ENCODE data around the gene ADAMTS4. TPM values are rescaled to one million over a fixed set of nuclear protein-coding genes. Genes with fewer than 3 reads are reported as not detected.

ADAMTS4 gene
- total RNA-seq, 4 donors from 2014 or later = 2.5 to 126 (median 12.0) TPM

DNA sequence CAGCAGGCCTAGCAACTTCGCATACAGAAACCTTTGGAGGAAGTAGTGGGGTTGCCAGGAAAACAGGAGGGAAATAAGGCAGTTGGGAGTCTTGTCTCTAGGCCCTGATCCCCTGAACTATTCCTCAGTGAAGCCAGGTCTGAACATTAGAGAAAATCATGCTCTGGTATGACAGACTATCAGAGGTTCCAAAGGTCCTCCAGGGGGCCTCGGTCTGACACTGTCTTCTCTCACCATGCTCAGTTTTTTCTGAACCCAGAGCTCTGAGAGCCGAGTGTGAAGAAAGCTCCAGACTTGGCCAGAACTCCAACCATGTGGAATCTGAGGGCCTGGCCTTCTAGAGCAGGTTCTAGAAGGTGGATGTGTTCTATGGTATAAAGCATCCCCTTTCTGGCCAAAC is 31.0 kb upstream of the ADAMTS4 start:
- no peak overlapping the region for H3K4me3 ChIP-seq
- no peaks in the 10 kb centered on the region for H3K27me3 ChIP-seq
- H3K9me3 ChIP-seq = no peaks in the 10 kb centered on the region
- DNase-seq (ENCODE audit: extremely low spot score) = no peak
- 65% methylated on average over 3 of the region's 3 CpGs for WGBS
- intact Hi-C loops (cut with DNase I) = loop anchor here (5.0 kb wide), 2 partner anchors 77 to 132 kb away; partner anchors contain the start of gene MPZ
- TF ChIP-seq EP300 (IDR thresholded peaks at IDR 0.05) = no peak
- no peak for TF ChIP-seq POLR2AphosphoS5 (IDR thresholded peaks at IDR 0.05)
- no peak for TF ChIP-seq POLR2A (IDR thresholded peaks at IDR 0.05; ENCODE audit: low read depth)
- TF ChIP-seq, protein P1, sequence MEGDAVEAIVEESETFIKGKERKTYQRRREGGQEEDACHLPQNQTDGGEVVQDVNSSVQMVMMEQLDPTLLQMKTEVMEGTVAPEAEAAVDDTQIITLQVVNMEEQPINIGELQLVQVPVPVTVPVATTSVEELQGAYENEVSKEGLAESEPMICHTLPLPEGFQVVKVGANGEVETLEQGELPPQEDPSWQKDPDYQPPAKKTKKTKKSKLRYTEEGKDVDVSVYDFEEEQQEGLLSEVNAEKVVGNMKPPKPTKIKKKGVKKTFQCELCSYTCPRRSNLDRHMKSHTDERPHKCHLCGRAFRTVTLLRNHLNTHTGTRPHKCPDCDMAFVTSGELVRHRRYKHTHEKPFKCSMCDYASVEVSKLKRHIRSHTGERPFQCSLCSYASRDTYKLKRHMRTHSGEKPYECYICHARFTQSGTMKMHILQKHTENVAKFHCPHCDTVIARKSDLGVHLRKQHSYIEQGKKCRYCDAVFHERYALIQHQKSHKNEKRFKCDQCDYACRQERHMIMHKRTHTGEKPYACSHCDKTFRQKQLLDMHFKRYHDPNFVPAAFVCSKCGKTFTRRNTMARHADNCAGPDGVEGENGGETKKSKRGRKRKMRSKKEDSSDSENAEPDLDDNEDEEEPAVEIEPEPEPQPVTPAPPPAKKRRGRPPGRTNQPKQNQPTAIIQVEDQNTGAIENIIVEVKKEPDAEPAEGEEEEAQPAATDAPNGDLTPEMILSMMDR (IDR thresholded peaks at IDR 0.05) = no peak
- H3K27ac ChIP-seq (replicated peaks in 1 of 4) = no peak overlapping the region
- peaks cover 26 to 29% (median 26%) of the 10 kb centered on the region in 4 donors for H3K4me1 ChIP-seq
- peaks cover 20 to 35% (median 32%) of the 10 kb centered on the region in 4 donors for H3K36me3 ChIP-seq

DNA sequence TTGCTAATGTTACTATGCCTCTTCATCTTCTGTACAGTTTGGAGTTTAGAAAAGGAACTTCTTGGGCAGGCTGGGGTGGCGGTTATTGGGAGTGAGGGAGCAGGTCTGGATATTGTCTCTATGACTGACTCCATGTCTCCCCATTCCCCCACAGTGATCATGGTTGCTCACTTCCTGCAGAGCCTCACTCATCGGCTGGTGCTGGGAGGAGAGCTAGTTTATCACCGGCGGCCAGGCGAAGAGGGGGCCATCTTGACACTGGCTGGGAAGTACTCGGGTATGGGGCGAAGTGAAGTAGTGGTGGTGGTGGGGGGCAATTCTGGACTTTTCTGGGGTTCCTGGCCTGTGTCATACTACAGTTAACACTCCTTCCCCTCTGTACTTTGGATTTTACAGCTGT is 29.2 kb upstream of the ADAMTS4 start:
- peak overlapping the region in 3 of 4 donors; percentile 81 to 88 (median 82) for H3K27ac ChIP-seq (replicated peaks in 1 of 4)
- TF ChIP-seq POLR2A (IDR thresholded peaks at IDR 0.05; ENCODE audit: low read depth) (no peak), POLR2AphosphoS5 (IDR thresholded peaks at IDR 0.05) (no peak), EP300 (IDR thresholded peaks at IDR 0.05) (no peak)
- TF ChIP-seq, protein P1 (IDR thresholded peaks at IDR 0.05) = no peak
- peaks cover 20 to 35% (median 32%) of the 10 kb centered on the region in 4 donors for H3K36me3 ChIP-seq
- H3K4me1 ChIP-seq = peaks cover 26 to 30% (median 27%) of the 10 kb centered on the region in 4 donors
- no peak overlapping the region for H3K4me3 ChIP-seq
- DNase-seq (ENCODE audit: extremely low spot score) = no peak
- 90% methylated on average over 7 of the region's 7 CpGs for WGBS
- intact Hi-C loops (cut with DNase I) = loop anchor here (5.0 kb wide), 1 partner anchor 79 kb away; the partner anchor contains the start of gene MPZ
- no peaks in the 10 kb centered on the region for H3K27me3 ChIP-seq
- no peaks in the 10 kb centered on the region for H3K9me3 ChIP-seq

DNA sequence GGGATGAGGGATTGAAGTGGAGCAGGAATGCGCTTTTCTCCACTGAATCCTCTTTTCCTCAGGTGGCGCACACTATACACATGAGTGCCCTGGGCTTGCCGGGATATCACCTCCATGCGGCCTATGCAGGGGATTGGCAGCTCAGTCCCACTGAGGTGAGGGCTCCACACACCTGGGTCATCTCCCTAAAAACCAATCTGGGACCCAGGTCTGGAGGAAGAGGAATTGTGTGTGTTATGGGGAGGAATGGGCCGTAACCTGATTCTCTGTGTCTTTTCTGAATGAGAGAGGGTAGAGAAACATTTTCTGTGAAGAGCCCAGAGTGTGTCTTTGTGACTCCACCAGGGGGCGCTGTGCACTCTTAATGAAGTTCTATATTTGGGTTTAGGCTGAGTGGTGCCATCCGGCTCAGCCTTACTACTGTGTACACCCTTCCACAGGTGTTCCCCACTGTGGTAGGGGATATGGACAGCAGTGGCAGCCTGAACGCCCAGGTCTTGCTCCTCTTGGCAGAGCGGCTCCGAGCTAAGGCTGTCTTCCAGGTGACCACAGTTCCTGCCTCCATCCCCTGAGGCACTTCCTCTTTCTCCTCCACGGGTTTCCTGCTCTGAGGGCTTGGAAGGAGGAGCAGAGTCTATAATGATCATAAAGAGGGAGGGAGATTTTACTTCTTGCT is 28.5 kb upstream of the ADAMTS4 start:
- intact Hi-C loops (cut with DNase I) = loop anchor here (2.0 to 5.0 kb wide), 3 partner anchors 63 to 155 kb away; partner anchors contain the start of gene MPZ
- TF ChIP-seq POLR2AphosphoS5 (IDR thresholded peaks at IDR 0.05) = peak in 1 of 2 donors; percentile 44
- TF ChIP-seq, protein P1 (IDR thresholded peaks at IDR 0.05) = peak; percentile 86 to 92 (median 89)
- TF ChIP-seq POLR2A (IDR thresholded peaks at IDR 0.05; ENCODE audit: low read depth) = no peak
- TF ChIP-seq EP300 (IDR thresholded peaks at IDR 0.05) = no peak
- peak overlapping the region; percentile 71 to 90 (median 80) for H3K4me3 ChIP-seq
- H3K27ac ChIP-seq (replicated peaks in 1 of 4) = peak overlapping the region; percentile 80 to 88 (median 82)
- peaks cover 26 to 30% (median 27%) of the 10 kb centered on the region in 4 donors for H3K4me1 ChIP-seq
- WGBS = 37% methylated on average over 9 of the region's 11 CpGs
- H3K9me3 ChIP-seq = no peaks in the 10 kb centered on the region
- peaks cover 20 to 35% (median 32%) of the 10 kb centered on the region in 4 donors for H3K36me3 ChIP-seq
- peak; percentile 97 for DNase-seq (ENCODE audit: extremely low spot score)
- H3K27me3 ChIP-seq = no peaks in the 10 kb centered on the region

DNA sequence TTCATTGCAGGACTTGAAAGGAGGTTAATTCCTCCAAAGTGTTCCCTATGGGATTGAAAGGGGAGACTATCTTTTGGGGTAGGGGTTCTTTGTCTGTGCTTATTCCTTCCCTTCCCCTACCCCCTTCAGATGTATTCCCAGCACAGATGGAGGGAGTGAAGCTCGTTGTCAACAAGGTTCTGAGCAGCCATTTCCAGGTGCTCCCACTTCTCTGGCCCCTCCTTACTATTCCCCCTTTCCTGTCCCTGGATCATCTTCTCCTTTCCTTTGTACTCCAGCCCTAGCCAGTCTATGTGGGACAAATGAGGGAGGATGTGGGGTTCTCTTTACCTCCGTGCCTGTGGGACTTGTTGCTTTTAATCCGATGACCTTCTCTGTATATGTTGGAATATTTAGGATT is 27.9 kb upstream of the ADAMTS4 start:
- WGBS = 36% methylated on average over 3 of the region's 3 CpGs
- Histone ChIP-seq H3K36me3 (peaks cover 20 to 35% (median 32%) of the 10 kb centered on the region in 4 donors), H3K9me3 (no peaks in the 10 kb centered on the region), H3K4me3 (peak overlapping the region; percentile 71 to 90 (median 80)), H3K4me1 (peaks cover 26 to 30% (median 27%) of the 10 kb centered on the region in 4 donors), H3K27ac (replicated peaks in 1 of 4) (peak overlapping the region; percentile 80 to 88 (median 82)), H3K27me3 (no peaks in the 10 kb centered on the region)
- intact Hi-C loops (cut with DNase I) = loop anchor here (2.0 to 5.0 kb wide), 3 partner anchors 64 to 156 kb away; partner anchors contain the start of gene MPZ
- TF ChIP-seq EP300 (IDR thresholded peaks at IDR 0.05) (no peak), POLR2AphosphoS5 (IDR thresholded peaks at IDR 0.05) (no peak), POLR2A (IDR thresholded peaks at IDR 0.05; ENCODE audit: low read depth) (no peak)
- TF ChIP-seq, protein P1 (IDR thresholded peaks at IDR 0.05) = no peak
- DNase-seq (ENCODE audit: extremely low spot score) = no peak
